ENCODE data around the gene HIVEP1. TPM values are rescaled to one million over a fixed set of nuclear protein-coding genes. Genes with fewer than 3 reads are reported as not detected.

HIVEP1 gene
- total and polyA plus RNA-seq, 4 donors, result 2.7 to 27.2 (median 6.2) TPM

DNA sequence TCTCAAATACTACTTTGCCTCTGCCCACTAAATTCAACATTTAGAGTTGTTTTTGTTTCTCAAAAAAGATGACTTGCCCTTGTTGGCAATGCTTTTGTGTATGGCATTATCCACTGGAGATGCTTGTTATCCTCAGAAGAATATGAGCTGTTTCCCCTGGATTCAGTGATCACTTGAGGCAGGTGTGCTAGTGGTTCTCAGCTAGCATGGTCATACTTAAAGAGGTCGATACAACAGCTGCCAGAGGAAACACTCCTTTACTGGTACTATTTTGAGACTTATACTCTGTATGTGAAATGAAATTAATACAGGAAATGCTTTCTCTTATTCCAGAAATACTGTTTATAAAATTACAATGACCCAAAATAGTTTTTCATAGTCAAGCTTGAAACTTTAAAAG, 122.5 kb downstream of the HIVEP1 start:
- Histone ChIP-seq H3K9me3 (ENCODE audit: control insufficient read depth in 4 of 4, low read length in 3 of 4) (no peaks in the 10 kb centered on the region), H3K36me3 (ENCODE audit: control insufficient read depth in 4 of 4, insufficient read depth in 3 of 4, low read depth in 1 of 4, low read length in 3 of 4) (peaks cover 3 to 28% (median 15%) of the 10 kb centered on the region in 4 donors), H3K4me1 (ENCODE audit: control insufficient read depth in 4 of 4, insufficient read depth in 4 of 4, low read length in 3 of 4) (peaks cover 0 to 5% (median under 1%) of the 10 kb centered on the region in 4 donors), H3K4me3 (ENCODE audit: low read depth in 1 of 3, low read length in 3 of 3) (no peak overlapping the region), H3K27ac (ENCODE audit: low read depth in 1 of 2, low read length in 2 of 2) (no peak overlapping the region), H3K9ac (ENCODE audit: low read depth in 1 of 2, low read length in 2 of 2) (no peak overlapping the region), H3K27me3 (ENCODE audit: control insufficient read depth in 4 of 4, insufficient read depth in 4 of 4, low read length in 3 of 4) (no peaks in the 10 kb centered on the region)
- TF ChIP-seq FOXA1 (IDR thresholded peaks at IDR 0.05) (no peak), HNF4G (IDR thresholded peaks at IDR 0.05) (no peak), RAD21 (IDR thresholded peaks at IDR 0.05) (no peak), NR2F2 (IDR thresholded peaks at IDR 0.05) (no peak), RXRA (IDR thresholded peaks at IDR 0.05) (no peak)
- TF ChIP-seq, protein P1, sequence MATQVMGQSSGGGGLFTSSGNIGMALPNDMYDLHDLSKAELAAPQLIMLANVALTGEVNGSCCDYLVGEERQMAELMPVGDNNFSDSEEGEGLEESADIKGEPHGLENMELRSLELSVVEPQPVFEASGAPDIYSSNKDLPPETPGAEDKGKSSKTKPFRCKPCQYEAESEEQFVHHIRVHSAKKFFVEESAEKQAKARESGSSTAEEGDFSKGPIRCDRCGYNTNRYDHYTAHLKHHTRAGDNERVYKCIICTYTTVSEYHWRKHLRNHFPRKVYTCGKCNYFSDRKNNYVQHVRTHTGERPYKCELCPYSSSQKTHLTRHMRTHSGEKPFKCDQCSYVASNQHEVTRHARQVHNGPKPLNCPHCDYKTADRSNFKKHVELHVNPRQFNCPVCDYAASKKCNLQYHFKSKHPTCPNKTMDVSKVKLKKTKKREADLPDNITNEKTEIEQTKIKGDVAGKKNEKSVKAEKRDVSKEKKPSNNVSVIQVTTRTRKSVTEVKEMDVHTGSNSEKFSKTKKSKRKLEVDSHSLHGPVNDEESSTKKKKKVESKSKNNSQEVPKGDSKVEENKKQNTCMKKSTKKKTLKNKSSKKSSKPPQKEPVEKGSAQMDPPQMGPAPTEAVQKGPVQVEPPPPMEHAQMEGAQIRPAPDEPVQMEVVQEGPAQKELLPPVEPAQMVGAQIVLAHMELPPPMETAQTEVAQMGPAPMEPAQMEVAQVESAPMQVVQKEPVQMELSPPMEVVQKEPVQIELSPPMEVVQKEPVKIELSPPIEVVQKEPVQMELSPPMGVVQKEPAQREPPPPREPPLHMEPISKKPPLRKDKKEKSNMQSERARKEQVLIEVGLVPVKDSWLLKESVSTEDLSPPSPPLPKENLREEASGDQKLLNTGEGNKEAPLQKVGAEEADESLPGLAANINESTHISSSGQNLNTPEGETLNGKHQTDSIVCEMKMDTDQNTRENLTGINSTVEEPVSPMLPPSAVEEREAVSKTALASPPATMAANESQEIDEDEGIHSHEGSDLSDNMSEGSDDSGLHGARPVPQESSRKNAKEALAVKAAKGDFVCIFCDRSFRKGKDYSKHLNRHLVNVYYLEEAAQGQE (IDR thresholded peaks at IDR 0.05), result no peak
- WGBS, result 85% methylated on average over 1 of the region's 1 CpG
- DNase-seq (ENCODE audit: low spot score), result no peak

DNA sequence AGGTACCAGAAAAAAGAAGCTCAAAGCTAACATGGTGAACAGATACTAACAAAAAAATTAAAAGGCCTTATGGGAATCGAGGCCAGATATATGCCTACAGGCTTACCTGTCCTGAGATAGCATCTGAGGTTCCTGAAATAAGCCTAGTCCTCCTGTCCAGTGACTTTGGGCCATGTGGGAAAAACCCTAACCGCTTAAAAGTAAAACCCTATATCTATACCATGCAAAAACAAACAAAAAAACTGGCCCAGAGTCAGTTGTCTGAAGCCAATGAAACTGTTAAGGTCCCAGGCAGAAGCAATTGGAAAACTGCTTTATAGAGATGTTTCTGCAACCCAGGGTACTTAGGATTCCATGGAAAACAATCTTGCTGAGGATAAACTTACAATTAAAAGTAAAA, 122.9 kb downstream of the HIVEP1 start:
- Histone ChIP-seq H3K27me3 (ENCODE audit: control insufficient read depth in 4 of 4, insufficient read depth in 4 of 4, low read length in 3 of 4) (no peaks in the 10 kb centered on the region), H3K9ac (ENCODE audit: low read depth in 1 of 2, low read length in 2 of 2) (no peak overlapping the region), H3K4me3 (ENCODE audit: low read depth in 1 of 3, low read length in 3 of 3) (no peak overlapping the region), H3K4me1 (ENCODE audit: control insufficient read depth in 4 of 4, insufficient read depth in 4 of 4, low read length in 3 of 4) (peaks cover 0 to 5% (median under 1%) of the 10 kb centered on the region in 4 donors), H3K36me3 (ENCODE audit: control insufficient read depth in 4 of 4, insufficient read depth in 3 of 4, low read depth in 1 of 4, low read length in 3 of 4) (peaks cover 5 to 24% (median 18%) of the 10 kb centered on the region in 4 donors), H3K9me3 (ENCODE audit: control insufficient read depth in 4 of 4, low read length in 3 of 4) (no peaks in the 10 kb centered on the region), H3K27ac (ENCODE audit: low read depth in 1 of 2, low read length in 2 of 2) (no peak overlapping the region)
- DNase-seq (ENCODE audit: low spot score), result no peak
- TF ChIP-seq RXRA (IDR thresholded peaks at IDR 0.05), result no peak
- TF ChIP-seq NR2F2 (IDR thresholded peaks at IDR 0.05), result no peak
- TF ChIP-seq EGR1 (IDR thresholded peaks at IDR 0.05; ENCODE audit: low read depth in 2 of 2), result no peak
- TF ChIP-seq HNF4A (conservative IDR thresholded peaks at IDR 0.05), result no peak
- TF ChIP-seq SP1 (IDR thresholded peaks at IDR 0.05), result no peak
- no peak for TF ChIP-seq GABPA (IDR thresholded peaks at IDR 0.05 in 1 of 2, conservative IDR thresholded peaks at IDR 0.05 in 1 of 2)
- TF ChIP-seq, protein P2, sequence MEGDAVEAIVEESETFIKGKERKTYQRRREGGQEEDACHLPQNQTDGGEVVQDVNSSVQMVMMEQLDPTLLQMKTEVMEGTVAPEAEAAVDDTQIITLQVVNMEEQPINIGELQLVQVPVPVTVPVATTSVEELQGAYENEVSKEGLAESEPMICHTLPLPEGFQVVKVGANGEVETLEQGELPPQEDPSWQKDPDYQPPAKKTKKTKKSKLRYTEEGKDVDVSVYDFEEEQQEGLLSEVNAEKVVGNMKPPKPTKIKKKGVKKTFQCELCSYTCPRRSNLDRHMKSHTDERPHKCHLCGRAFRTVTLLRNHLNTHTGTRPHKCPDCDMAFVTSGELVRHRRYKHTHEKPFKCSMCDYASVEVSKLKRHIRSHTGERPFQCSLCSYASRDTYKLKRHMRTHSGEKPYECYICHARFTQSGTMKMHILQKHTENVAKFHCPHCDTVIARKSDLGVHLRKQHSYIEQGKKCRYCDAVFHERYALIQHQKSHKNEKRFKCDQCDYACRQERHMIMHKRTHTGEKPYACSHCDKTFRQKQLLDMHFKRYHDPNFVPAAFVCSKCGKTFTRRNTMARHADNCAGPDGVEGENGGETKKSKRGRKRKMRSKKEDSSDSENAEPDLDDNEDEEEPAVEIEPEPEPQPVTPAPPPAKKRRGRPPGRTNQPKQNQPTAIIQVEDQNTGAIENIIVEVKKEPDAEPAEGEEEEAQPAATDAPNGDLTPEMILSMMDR (IDR thresholded peaks at IDR 0.05; ENCODE audit: low read depth, low read length, missing input control), result no peak
- TF ChIP-seq, protein P3, sequence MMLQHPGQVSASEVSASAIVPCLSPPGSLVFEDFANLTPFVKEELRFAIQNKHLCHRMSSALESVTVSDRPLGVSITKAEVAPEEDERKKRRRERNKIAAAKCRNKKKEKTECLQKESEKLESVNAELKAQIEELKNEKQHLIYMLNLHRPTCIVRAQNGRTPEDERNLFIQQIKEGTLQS (IDR thresholded peaks at IDR 0.05), result no peak
- TF ChIP-seq, protein P4, sequence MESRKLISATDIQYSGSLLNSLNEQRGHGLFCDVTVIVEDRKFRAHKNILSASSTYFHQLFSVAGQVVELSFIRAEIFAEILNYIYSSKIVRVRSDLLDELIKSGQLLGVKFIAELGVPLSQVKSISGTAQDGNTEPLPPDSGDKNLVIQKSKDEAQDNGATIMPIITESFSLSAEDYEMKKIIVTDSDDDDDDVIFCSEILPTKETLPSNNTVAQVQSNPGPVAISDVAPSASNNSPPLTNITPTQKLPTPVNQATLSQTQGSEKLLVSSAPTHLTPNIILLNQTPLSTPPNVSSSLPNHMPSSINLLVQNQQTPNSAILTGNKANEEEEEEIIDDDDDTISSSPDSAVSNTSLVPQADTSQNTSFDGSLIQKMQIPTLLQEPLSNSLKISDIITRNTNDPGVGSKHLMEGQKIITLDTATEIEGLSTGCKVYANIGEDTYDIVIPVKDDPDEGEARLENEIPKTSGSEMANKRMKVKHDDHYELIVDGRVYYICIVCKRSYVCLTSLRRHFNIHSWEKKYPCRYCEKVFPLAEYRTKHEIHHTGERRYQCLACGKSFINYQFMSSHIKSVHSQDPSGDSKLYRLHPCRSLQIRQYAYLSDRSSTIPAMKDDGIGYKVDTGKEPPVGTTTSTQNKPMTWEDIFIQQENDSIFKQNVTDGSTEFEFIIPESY (IDR thresholded peaks at IDR 0.05), result no peak
- no peak for TF ChIP-seq YY1 (IDR thresholded peaks at IDR 0.05)
- TF ChIP-seq, protein P1 (IDR thresholded peaks at IDR 0.05), result no peak
- 82% methylated on average over 2 of the region's 2 CpGs for WGBS
